NCI-H146 (cell line): ENCODE data around the gene THY1.
A peak's percentile ranks its signal among the peaks of the same experiment; 100 is the strongest.

ENCODE experiments used
- DNase-seq: peaks from one replicate; lab custom pipeline; 2025; lab: John Stamatoyannopoulos, UW

The THY1 gene

DNA sequence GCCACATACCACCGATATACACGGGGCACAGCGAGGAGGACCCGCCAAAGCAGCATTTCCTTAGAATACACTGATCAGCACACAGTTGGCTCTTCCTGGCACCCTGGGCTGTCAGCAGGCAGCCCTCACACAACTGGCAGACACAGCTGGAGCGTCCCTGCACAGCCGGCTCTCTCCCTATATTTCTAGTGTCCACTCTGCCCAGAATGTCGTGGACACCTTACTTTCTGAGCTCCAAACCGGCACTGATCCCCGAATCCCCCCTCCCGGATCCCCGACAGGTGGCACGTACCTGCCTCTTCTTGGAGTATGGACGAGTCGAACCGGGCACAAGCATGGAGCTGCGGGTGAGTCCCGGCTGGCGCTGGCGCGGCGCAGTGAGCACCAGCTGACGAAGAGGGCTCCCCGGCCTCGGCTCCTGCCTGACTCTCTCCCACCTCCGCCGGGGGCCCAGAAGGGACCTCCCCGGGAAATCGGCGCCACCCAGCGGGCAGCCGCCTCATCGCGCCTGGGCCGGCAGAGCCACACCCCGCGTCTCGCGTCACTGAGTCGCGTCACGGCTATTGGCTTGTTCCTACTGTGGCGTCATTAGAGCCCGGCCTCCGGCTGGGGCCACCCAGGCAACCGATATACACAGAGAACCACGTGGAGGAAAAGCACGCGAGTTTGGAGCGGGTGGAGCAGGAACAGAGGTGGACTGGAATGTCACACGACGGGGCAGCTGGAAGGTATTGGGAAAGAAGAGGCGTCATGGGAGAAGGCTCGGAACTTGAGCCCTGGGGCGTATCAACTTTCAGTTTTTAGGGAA is 41.6 kb downstream of the THY1 start, which contains the start of gene USP2:
TSS of gene USP2 (minus strand) at position 510 of the 808 bp plus-strand sequence. CDS start 8,210 bp downstream, outside the sequence.
- DNase-seq, result peak; percentile 97

DNA sequence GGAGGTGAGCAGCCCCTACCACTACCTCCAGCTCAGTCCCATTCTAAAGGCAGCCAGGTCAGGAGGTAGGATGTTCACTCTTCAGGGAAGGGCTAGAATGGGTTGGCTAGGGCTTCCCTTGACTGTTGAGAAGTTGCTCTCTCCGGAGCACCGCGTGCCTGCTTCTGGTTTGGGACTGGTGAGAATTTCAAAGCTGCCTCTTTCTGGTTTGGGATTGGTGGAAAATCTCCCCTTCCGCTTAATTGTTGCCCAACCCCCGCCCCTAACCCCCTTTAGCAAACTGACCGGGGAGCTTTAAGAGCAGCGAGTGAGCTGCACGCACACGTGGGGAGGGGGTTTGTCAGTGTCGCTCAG is 42.2 kb downstream of the THY1 start:
- DNase-seq, result peak; percentile 52

GRCh38 chr11:119380160-119380826 is 42.7 kb downstream of the THY1 start:
- DNase-seq, result no peak

DNA sequence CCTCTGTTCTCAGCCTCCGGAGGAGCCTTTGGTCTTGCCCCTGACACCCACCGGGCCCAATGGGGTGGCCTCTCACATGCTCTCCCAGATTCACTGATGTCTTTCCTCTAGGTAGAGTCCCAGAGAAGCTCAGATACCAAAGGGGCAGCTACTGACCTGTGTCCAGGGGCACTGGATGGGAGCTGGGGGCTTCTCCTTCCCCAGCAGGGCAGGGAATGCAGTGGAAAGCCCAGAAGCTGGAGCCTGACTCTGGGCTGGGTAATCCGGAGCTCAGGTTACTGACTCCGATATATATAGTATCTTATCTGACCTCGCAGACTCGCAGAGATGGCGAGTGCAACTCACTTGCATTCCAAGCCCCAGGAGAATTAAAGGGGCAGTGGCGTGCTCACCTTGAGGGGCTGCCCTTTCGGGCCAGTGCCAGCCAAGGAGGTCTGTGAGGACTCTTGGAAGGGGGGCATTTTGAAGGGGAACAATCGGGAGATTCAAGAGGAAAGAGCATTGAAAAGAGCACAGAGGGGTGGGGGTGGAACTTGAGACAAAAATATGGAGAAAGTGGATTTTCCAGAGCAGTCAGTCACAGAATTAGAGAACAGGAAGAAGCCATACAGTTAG is 44.0 kb downstream of the THY1 start:
- DNase-seq, result no peak

DNA sequence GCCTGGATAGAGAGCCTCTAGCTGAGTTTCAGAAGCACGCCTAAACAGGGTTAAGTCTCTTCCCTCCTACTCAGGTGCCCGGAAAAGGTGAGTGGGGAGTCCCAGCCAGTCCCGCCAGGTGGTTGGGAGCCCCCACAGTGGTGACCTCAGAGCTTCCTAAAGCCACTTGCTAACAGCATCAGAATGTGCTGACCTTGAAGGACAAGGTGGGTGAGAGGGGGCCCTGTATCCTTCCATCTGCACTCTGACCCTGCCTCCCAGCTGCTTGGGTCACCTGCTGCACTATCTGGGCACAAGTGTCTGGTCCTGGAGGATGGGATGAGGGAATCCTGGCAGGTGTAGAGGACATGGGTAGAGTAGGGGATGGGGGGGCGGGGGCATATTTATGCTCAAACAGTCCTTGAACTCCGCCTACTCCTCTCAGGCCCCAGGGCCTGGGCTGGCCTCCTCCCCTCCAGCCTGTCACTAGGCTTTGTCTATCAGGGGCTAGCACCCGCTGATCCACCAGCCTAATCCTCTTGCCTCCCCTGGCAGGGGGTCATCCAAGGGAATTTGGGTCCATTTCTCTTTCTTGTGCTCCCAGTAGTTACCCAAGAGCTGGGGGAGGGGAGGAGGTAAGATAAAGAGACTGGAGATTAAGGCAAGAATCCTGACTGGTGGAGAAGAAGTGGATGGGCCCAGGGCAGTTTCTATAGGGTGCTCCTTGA is 44.9 kb downstream of the THY1 start:
- DNase-seq, result peak; percentile 16

DNA sequence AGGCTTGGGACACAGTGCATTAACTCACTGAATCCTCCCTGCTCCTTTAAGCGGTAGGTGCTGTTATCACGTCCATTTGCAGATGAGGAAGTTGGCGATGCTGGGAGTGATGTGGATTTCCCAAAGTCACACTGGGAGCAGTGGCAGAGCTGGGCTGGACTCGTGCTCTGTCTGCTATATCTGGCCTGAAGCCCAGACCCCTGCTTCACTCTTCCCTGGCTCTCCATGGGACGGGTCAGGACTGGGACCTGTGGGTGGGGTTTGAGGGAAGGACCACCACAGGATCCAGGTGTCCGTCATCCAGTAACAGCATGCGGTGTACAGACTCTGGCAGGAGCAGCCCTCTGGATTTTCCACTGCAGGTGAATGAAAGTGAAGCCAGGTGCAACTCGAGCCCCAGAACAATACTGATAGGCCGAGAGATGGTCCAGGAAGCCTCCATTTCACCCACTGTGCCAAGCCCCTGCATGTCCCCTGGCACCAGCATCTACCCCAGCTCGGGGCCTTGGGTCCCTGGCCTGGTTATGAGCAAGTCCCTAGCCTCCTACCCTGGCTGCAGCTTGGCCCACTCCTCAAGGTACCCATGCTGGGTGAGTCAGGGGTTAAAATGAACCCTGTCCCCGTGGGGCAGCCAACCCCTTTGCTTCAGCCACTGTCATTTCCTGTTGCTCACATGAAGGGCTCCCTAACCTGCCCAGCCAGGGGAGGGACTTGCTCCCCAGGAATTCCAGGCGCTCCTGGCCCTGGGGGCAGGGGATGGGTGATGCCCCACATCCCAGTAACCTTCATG is 45.7 kb downstream of the THY1 start:
- DNase-seq, result peak; percentile 22

GRCh38 chr11:119376197-119376847 is 46.6 kb downstream of the THY1 start:
- DNase-seq, result peak; percentile 98

- DNase-seq, result peak; percentile 18
These were observed 47.4 kb downstream of the THY1 start for GRCh38 chr11:119375337-119376196.

- no peak for DNase-seq
These were observed 48.2 kb downstream of the THY1 start for GRCh38 chr11:119374632-119375336.

DNA sequence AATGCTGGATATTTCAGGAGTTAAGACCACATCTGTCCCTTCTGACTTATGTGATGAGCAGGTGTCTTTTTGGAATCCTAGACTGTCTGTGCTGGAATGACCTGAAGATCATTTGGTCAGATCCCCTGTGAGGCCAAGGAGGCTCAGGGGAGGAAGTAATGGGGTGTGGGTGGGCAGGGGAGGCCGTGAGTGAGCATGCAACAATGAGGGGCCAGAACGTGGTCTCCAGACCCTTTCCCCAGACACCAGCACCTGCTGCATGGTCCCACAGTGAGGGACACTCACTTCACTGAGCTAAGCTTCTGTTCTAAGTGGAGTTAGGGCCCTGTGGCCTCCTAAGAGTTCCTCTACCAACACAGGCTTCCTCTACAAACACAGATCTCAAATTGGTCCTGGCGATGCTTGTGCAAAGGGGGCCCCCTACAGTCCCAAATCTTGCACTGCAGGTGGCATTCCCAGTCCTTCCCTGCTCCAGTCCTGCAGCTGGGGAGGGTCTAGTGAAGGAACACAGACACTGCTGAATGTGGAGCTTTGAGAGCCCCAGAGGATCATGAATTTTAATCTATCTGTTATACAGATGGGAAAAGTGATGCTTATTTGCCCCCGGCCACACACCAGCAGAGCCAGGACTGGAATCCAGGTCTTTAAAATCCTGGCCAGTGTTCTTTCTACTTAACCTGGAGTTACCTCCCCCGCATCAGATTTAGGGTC is 48.9 kb downstream of the THY1 start:
- peak; percentile 74 for DNase-seq

- DNase-seq, result no peak
These were observed 49.7 kb downstream of the THY1 start for GRCh38 chr11:119373059-119373920.

DNA sequence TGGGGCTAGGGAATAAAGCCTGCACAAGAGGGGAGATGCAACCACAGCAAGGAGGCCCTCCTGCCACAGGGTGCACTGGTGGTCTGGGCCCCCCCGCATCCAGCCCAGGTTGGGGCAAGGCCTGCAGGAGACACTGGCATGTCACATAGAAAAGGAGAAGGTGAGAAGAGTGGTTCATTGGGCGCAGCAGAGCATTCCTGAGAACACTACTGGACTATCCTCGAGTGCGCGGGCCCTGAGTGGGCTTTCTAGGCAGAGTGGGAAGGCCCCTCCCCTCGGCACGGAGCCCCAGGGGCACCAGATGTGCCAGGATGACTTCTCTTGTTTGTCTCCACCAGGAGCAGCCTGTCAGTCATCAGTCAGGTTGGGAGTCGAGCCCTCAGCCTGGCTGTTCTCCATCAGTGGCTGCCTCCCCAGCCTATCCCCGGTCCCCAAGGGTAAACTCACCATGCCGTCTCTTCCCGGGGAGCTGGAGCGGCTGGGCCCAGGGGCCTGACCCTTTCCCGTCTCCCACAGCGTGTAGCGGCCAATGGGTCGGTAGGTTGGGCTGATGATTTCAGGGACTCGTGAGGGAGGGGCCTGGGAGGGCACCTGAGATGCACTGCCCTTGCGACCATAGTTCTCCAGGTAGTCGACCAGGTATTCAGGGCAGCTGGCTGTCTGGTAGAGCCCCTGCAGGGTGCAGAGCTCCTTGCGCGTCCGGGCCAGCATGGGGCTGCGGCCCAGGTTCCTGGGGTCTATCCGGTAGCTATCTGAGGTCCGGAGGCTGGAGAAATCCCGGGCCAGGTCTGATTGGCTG is 50.5 kb downstream of the THY1 start:
- no peak for DNase-seq

GRCh38 chr11:119371778-119372182 is 51.2 kb downstream of the THY1 start:
- peak; percentile 16 for DNase-seq

DNA sequence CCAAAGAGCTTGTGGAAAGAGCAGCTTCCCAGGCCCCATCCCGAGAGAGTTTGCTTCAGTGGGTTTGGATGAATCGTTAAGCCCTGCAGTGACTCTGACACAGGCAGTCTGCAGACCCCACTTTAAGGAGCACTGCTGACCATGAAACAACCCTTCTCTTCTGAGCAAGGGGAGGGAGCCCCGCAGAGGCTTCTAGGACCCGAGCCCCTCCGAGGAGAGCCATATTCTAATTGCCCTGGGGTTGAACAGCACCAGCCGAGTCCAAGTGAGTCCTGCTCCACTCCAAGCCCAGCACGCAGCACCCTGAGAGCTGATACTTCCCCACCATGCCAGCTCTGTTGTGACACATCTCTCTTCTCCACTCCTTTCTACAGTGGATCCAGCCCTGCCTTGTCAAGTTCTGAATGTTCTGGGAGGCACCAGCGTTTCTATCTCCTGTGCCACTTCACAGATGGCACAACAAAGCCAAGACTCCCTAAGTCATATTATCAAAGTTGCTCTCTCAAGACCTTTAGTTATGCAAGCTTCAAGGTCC is 51.8 kb downstream of the THY1 start:
- no peak for DNase-seq

DNA sequence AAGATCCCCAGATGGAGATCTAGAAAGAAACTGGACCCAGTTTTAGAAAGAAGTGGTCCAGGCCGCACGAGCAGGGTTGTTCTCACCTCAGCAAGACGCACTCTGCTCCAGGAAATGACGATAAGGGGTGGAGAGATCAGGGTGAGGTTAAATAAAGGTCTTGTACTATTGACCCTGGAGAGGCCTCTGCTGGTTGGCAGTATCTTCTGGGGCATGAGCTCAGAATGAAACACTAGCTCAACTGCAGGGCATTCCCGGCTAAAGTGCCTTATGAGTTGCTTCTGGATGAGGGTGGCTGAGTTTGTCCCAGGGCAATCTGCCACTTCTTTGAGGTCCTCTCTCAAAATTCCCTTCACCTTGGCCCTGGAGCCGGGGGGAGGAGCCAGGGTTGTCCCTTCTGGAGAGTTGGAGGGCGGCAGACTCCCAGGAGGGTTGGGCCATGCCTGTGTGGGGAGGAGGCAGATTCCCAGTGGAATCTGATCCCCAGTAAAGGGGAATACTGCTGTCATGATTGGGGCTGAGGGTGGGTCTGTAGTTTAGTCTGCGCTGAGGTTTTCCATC is 52.4 kb downstream of the THY1 start:
- DNase-seq, result no peak
